Skeletal muscle tissue (tissue), 4 donors: ENCODE results near the gene SORBS2. TPM values are rescaled to one million over a fixed set of nuclear protein-coding genes. Genes with fewer than 3 reads are reported as not detected.

Experiments
- H3K27ac ChIP-seq: one replicate; pipeline ENCODE4 v1.7.0; 2013; ENCODE audit warnings: mild to moderate bottlenecking, low read depth, low read length, inconsistent platforms
- H3K27me3 ChIP-seq, 3 donors: one replicate each; pipeline ENCODE4 v1.7.0; 2013; ENCODE audit warnings: low read length in 3 of 3; ENCODE audit not compliant: control insufficient read depth in 3 of 3, insufficient read depth in 3 of 3
- H3K36me3 ChIP-seq, 3 donors: one replicate each; pipeline ENCODE4 v1.7.0; 2013; ENCODE audit warnings: low read length in 3 of 3; ENCODE audit not compliant: control insufficient read depth in 3 of 3, insufficient read depth in 3 of 3
- H3K4me1 ChIP-seq, 3 donors: one replicate each; pipeline ENCODE4 v1.7.0; 2013; ENCODE audit warnings: low read length in 3 of 3, mild to moderate bottlenecking in 3 of 3; ENCODE audit not compliant: control insufficient read depth in 3 of 3, insufficient read depth in 3 of 3
- H3K4me3 ChIP-seq, 3 donors: one replicate each; pipeline ENCODE4 v1.7.0; 2013; ENCODE audit warnings: low read length in 3 of 3
- H3K9ac ChIP-seq, 3 donors: one replicate each; pipeline ENCODE4 v1.7.0; 2013; ENCODE audit warnings: low read length in 3 of 3, mild to moderate bottlenecking in 3 of 3, moderate library complexity in 2 of 3, low read depth in 1 of 3
- H3K9me3 ChIP-seq, 3 donors: one replicate each; pipeline ENCODE4 v1.7.0; 2013; ENCODE audit warnings: low read length in 3 of 3; ENCODE audit not compliant: control insufficient read depth in 3 of 3
- total RNA-seq: library from RNA; depleted of rRNA; stranded (reverse); fragments of >200 nt; gene quantifications from one replicate; pipeline ENCODE4 v1.2.3, GENCODE V29; 2014
- donor health status: Osteomylitis.

Gene SORBS2
- total RNA-seq, 1 donor from 2014 or later: 14.1 TPM

GRCh38 chr4:185657183-185657582 is 154.8 kb downstream of the SORBS2 start:
- H3K27me3 ChIP-seq: no peaks in the 10 kb centered on the region
- no peak overlapping the region for H3K27ac ChIP-seq
- peak overlapping the region; percentile 38 to 50 (median 46) for H3K4me3 ChIP-seq
- peaks cover 5 to 13% (median 7%) of the 10 kb centered on the region in 3 donors for H3K4me1 ChIP-seq
- H3K36me3 ChIP-seq: peaks cover 0 to 3% (median 0%) of the 10 kb centered on the region in 3 donors
- H3K9me3 ChIP-seq: no peaks in the 10 kb centered on the region
- peak overlapping the region in 2 of 3 donors; percentile 39 to 58 for H3K9ac ChIP-seq

GRCh38 chr4:185656467-185656931 is 155.5 kb downstream of the SORBS2 start:
- Histone ChIP-seq H3K36me3 (peaks cover 0 to under 1% (median 0%) of the 10 kb centered on the region in 3 donors), H3K4me1 (peaks cover 5 to 13% (median 7%) of the 10 kb centered on the region in 3 donors), H3K27me3 (no peaks in the 10 kb centered on the region), H3K27ac (no peak overlapping the region), H3K9ac (peak overlapping the region in 2 of 3 donors; percentile 39 to 58), H3K9me3 (no peaks in the 10 kb centered on the region), H3K4me3 (peak overlapping the region; percentile 38 to 50 (median 46))

- H3K9ac ChIP-seq: peak overlapping the region in 1 of 3 donors; percentile 10
- peaks cover 5 to 13% (median 7%) of the 10 kb centered on the region in 3 donors for H3K4me1 ChIP-seq
- H3K4me3 ChIP-seq: no peak overlapping the region
- H3K9me3 ChIP-seq: no peaks in the 10 kb centered on the region
- no peaks in the 10 kb centered on the region for H3K36me3 ChIP-seq
- H3K27ac ChIP-seq: no peak overlapping the region
- no peaks in the 10 kb centered on the region for H3K27me3 ChIP-seq
Measured at GRCh38 chr4:185654965-185655554, 156.9 kb downstream of the SORBS2 start.

- Histone ChIP-seq H3K27me3 (no peaks in the 10 kb centered on the region), H3K4me3 (no peak overlapping the region), H3K4me1 (peaks cover 5 to 13% (median 7%) of the 10 kb centered on the region in 3 donors), H3K36me3 (no peaks in the 10 kb centered on the region), H3K9me3 (no peaks in the 10 kb centered on the region), H3K27ac (no peak overlapping the region), H3K9ac (no peak overlapping the region)
Measured at GRCh38 chr4:185654311-185654710, 157.7 kb downstream of the SORBS2 start.

- Histone ChIP-seq H3K4me1 (peaks cover 2 to 9% (median 7%) of the 10 kb centered on the region in 3 donors), H3K4me3 (no peak overlapping the region), H3K9me3 (no peaks in the 10 kb centered on the region), H3K36me3 (no peaks in the 10 kb centered on the region), H3K27me3 (no peaks in the 10 kb centered on the region), H3K9ac (no peak overlapping the region), H3K27ac (no peak overlapping the region)
Measured at GRCh38 chr4:185651851-185652250, 160.1 kb downstream of the SORBS2 start.

GRCh38 chr4:185651137-185651677 is 160.8 kb downstream of the SORBS2 start:
- Histone ChIP-seq H3K27me3 (no peaks in the 10 kb centered on the region), H3K4me3 (no peak overlapping the region), H3K9ac (no peak overlapping the region), H3K4me1 (peaks cover 0 to 4% (median 3%) of the 10 kb centered on the region in 3 donors), H3K36me3 (no peaks in the 10 kb centered on the region), H3K27ac (no peak overlapping the region), H3K9me3 (no peaks in the 10 kb centered on the region)

- Histone ChIP-seq H3K9me3 (no peaks in the 10 kb centered on the region), H3K9ac (no peak overlapping the region), H3K4me1 (peaks cover 0 to 4% (median 3%) of the 10 kb centered on the region in 3 donors), H3K36me3 (no peaks in the 10 kb centered on the region), H3K27me3 (no peaks in the 10 kb centered on the region), H3K27ac (no peak overlapping the region), H3K4me3 (no peak overlapping the region)
Measured at GRCh38 chr4:185648631-185649030, 163.4 kb downstream of the SORBS2 start.

- peaks cover 0 to 11% (median 3%) of the 10 kb centered on the region in 3 donors for H3K4me1 ChIP-seq
- no peak overlapping the region for H3K27ac ChIP-seq
Measured at GRCh38 chr4:185645403-185645802, 166.6 kb downstream of the SORBS2 start.

GRCh38 chr4:185644408-185644807 is 167.6 kb downstream of the SORBS2 start:
- Histone ChIP-seq H3K36me3 (no peaks in the 10 kb centered on the region), H3K9ac (no peak overlapping the region), H3K4me1 (peaks cover 0 to 11% (median 3%) of the 10 kb centered on the region in 3 donors), H3K9me3 (no peaks in the 10 kb centered on the region), H3K27me3 (no peaks in the 10 kb centered on the region), H3K4me3 (no peak overlapping the region), H3K27ac (no peak overlapping the region)

More at GRCh38 chr4:185645403-185645802, 166.6 kb downstream of the SORBS2 start:
- Histone ChIP-seq H3K4me3 (no peak overlapping the region), H3K27me3 (no peaks in the 10 kb centered on the region), H3K9ac (no peak overlapping the region), H3K9me3 (no peaks in the 10 kb centered on the region), H3K36me3 (no peaks in the 10 kb centered on the region)

- H3K27ac ChIP-seq: no peak overlapping the region
- no peaks in the 10 kb centered on the region for H3K36me3 ChIP-seq
- H3K9ac ChIP-seq: no peak overlapping the region
- H3K4me3 ChIP-seq: no peak overlapping the region
- peaks cover 0 to 5% (median 0%) of the 10 kb centered on the region in 3 donors for H3K27me3 ChIP-seq
- no peaks in the 10 kb centered on the region for H3K9me3 ChIP-seq
- H3K4me1 ChIP-seq: peaks cover 0 to 17% (median 9%) of the 10 kb centered on the region in 3 donors
Measured at GRCh38 chr4:185642907-185643306, 169.1 kb downstream of the SORBS2 start.
